AG10803 (cell line): ENCODE data around the gene BRF1.

Experiments used
- DNase-seq: peaks from one replicate; pipeline ENCODE4 v3.0.0; 2010; ENCODE audit warnings: low read depth
- H3K4me3 ChIP-seq: 2 replicates; pipeline ENCODE4 v1.5.1; 2011; ENCODE audit warnings: mild to moderate bottlenecking, low read length, control low read depth
- TF ChIP-seq, protein P1 (sequence below): conservative IDR thresholded peaks from 2 replicates; pipeline ENCODE4 v1.5.1; 2011; ENCODE audit warnings: mild to moderate bottlenecking, low read length, control low read depth, inconsistent platforms

Gene BRF1

DNA sequence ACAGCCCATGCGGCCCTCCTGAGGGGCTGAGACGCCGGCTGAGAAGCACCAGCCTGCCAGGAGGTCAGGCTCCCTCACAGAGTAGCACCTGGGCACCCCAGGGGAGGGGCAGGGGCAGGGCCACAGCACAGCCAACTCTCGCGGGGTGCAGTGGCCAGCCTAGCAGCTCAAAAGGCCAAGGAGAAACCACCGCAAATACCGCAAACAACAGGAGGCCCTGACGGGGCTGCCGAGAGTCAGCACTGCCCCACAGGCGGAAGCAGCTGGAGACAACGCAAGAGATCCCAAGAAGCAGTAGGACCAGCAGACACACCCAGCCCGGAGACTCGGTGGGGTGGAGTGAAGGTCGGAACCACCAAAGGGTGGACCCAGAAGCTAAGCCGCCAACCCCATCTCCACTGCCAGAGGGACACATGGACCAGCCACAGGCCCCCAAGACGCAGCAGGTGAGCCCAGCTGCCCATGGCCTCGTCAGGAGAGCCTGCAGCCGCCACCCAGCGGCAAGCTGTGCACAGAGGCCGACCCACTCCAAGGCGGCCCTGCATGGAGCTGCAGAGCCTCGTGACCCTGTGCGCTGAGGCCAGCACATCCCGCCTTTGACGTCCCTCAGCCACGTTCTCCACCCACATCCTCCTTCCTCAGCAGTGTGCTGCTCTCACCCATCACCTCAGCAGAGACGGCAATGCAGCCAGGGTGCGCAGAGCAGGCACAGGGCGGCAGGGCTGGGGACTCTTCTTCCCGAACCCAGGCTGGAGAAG, 84.1 kb downstream of the BRF1 start:
- no peak overlapping the region for H3K4me3 ChIP-seq
- DNase-seq: no peak
- TF ChIP-seq, protein P1, sequence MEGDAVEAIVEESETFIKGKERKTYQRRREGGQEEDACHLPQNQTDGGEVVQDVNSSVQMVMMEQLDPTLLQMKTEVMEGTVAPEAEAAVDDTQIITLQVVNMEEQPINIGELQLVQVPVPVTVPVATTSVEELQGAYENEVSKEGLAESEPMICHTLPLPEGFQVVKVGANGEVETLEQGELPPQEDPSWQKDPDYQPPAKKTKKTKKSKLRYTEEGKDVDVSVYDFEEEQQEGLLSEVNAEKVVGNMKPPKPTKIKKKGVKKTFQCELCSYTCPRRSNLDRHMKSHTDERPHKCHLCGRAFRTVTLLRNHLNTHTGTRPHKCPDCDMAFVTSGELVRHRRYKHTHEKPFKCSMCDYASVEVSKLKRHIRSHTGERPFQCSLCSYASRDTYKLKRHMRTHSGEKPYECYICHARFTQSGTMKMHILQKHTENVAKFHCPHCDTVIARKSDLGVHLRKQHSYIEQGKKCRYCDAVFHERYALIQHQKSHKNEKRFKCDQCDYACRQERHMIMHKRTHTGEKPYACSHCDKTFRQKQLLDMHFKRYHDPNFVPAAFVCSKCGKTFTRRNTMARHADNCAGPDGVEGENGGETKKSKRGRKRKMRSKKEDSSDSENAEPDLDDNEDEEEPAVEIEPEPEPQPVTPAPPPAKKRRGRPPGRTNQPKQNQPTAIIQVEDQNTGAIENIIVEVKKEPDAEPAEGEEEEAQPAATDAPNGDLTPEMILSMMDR: no peak

DNA sequence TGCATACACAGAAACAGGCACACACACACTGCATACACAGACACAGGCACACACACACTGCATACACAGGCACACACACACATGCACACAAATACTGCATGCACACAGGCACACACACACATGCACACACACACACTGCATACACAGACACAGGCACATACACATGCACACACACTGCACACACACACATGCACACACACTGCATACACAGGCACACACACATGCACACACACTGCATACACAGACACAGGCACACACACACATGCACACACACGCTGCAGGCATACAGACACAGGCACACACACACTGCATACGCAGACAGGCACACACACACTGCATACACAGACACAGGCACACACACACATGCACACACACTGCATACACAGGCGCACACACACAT, 85.2 kb downstream of the BRF1 start:
- no peak for DNase-seq
- TF ChIP-seq, protein P1: no peak
- no peak overlapping the region for H3K4me3 ChIP-seq

DNA sequence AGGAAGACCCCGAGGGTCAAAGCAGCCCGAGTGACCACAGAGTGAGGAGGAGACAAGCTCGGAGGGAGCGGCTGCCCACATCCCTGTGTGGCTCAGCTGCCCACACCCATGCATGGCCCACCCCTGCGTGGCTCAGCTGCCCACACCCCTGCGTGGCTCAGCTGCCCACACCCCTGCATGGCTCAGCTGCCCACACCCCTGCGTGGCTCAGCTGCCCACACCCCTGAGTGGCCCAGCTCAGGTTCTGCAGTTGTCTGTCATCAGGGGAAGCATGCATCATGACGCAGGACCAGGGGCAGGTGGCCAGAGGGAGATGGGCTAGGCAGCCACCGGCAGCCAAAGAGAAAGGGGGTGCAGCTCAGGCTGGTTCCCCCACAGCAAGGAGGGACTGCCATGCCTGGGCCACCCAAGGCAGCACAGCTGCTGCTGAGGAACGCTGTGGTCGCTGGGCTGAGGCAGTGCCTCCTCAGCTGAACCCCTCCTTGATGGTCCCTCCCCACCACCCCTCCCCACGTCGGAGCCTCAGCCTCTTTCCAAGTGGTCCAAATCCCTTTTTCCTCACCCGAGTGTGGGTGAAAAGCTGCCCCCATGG, 86.4 kb downstream of the BRF1 start:
- H3K4me3 ChIP-seq: no peak overlapping the region
- no peak for DNase-seq
- TF ChIP-seq, protein P1: no peak

DNA sequence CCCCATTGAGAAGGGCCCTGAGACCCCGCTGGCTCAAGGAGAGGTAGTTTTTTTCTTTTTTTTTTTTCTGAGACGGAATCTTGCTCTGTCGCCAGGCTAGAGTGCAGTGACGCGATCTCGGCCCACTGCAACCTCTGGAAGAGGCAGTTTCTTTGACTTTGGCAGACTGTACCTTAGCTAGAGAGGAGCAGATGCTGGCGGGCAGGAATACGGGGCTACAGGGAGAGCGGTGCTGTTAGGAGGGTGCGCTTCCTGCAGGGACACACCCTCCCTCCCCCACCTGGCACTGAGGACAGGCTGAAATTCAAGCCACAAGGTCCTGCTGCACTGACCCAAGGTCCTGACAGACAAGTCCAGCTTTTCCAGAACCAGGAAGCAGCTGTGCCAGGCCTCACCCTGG, 87.4 kb downstream of the BRF1 start:
- H3K4me3 ChIP-seq: no peak overlapping the region
- TF ChIP-seq, protein P1: no peak
- no peak for DNase-seq

DNA sequence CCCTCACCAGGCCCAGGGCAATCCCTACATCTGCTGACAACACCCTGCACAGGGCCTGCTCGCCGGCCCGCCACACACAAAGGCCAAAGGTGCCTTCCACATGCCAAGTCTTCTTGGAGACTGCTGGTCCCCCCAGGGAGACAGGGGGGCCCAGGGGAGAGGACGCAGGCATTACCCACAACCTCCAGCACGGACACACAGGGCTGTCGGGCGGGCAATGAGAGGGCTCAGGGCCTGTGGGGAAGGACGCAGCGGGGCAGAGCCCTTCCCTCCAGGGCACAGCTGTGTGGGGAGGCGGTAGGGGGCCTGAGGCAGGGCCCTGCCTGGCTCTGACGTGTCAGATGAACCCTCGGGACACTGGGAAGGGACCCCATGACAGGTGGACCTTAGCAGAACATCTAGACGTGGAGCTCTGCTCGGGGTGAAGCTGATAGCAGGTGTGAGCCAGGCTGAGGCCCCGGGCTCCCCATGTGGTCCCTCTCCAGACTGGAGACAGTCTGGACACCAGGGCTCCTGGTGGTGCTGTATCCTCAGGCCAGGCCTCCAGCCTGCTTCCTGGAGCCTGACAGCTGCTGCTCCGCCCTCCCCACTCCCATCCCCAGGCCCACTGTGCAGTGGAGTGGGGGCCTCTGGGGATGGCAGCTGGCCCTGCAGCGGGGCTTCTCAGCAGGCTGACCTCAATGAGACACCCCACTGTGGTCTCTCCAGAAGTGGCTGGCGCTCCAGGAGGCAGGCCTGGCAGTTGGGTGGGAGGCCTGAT, 88.1 kb downstream of the BRF1 start:
- TF ChIP-seq, protein P1: no peak
- no peak overlapping the region for H3K4me3 ChIP-seq
- DNase-seq: no peak

DNA sequence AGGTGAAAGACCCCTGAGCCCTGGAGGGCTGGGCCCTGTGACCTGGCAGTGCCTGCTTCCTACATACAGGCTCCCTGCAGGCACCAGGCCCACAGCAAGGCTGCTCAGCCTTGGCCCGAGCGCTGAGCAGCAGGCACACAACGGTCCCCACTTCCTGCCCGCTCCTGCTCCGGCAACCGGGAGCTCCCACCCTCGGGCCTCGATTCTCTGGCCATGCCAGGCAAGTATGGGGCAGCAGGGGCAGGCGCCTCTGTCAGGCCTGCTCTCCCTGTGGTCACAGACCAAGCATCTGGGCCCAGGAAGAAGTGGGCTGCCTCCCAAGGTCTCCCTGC, 89.1 kb downstream of the BRF1 start:
- TF ChIP-seq, protein P1: no peak
- no peak overlapping the region for H3K4me3 ChIP-seq
- no peak for DNase-seq
